ENCODE data around the gene FARP1. TPM values are rescaled to one million over a fixed set of nuclear protein-coding genes. Genes with fewer than 3 reads are reported as not detected.

FARP1 gene
- total and polyA plus RNA-seq, 2 of the 13 experiments (the other 11 are each of a cell fraction or from before 2014, with no cell fraction given): 70.6 to 126 TPM

GRCh38 chr13:98474292-98474691, 331.4 kb downstream of the FARP1 start (continued):
- TF ChIP-seq ZNF687 (CRISPR knock-in tag; IDR thresholded peaks at IDR 0.05) (peak; percentile 8; the same call in 1 of the 2 replicates), CERS6 (CRISPR knock-in tag; IDR thresholded peaks at IDR 0.05) (no peak), HBP1 (CRISPR knock-in tag; IDR thresholded peaks at IDR 0.05; ENCODE audit: low read depth) (no peak), STAG1 (CRISPR knock-in tag; IDR thresholded peaks at IDR 0.05) (peak; percentile 34), PRPF4 (IDR thresholded peaks at IDR 0.05; ENCODE audit: low read depth, low read length, poor library complexity, severe bottlenecking) (no peak), ZBTB4 (CRISPR knock-in tag; IDR thresholded peaks at IDR 0.05; ENCODE audit: borderline replicate concordance) (no peak), NFYC (CRISPR knock-in tag; IDR thresholded peaks at IDR 0.05) (no peak), ZFP37 (CRISPR knock-in tag; IDR thresholded peaks at IDR 0.05; ENCODE audit: borderline replicate concordance) (no peak)

All from HepG2 (cell line).